AG09309 (cell line): Measurements from ENCODE around the gene ATP6AP2.

Experiments
- DNase-seq: peaks from one replicate; pipeline ENCODE4 v3.0.0-alpha.2; 2010; ENCODE audit warnings: low read depth
- H3K4me3 ChIP-seq: 2 replicates; pipeline ENCODE4 v1.5.1; 2011; ENCODE audit warnings: mild to moderate bottlenecking, low read depth, low read length, moderate library complexity; ENCODE audit not compliant: control insufficient read depth
- CTCF ChIP-seq: IDR thresholded peaks from 2 replicates; pipeline ENCODE4 v1.5.1; 2011; ENCODE audit warnings: mild to moderate bottlenecking, low read depth, low read length, inconsistent platforms; ENCODE audit not compliant: insufficient read depth, control insufficient read depth; ENCODE audit errors: missing control alignments

Gene ATP6AP2

GRCh38 chrX:40653535-40653934, 72.8 kb downstream of the ATP6AP2 start:
- no peak overlapping the region for H3K4me3 ChIP-seq
- no peak for TF ChIP-seq CTCF
- DNase-seq, result no peak
